Fibroblast of mammary gland (primary cell): Measurements from ENCODE around the gene FAM222A.

Experiments used
- DNase-seq: peaks from one replicate; pipeline ENCODE4 v3.0.0-alpha.2; 2010; ENCODE audit warnings: low read depth
- H3K4me3 ChIP-seq: 2 replicates; pipeline ENCODE4 v1.5.1; 2011; ENCODE audit warnings: low read depth, mild to moderate bottlenecking, low read length, moderate library complexity; ENCODE audit not compliant: control insufficient read depth
- CTCF ChIP-seq: conservative IDR thresholded peaks from 2 replicates; pipeline ENCODE4 v1.5.1; 2011; ENCODE audit warnings: low read depth, low read length, inconsistent platforms; ENCODE audit not compliant: control insufficient read depth, insufficient read depth

Gene FAM222A

GRCh38 chr12:109760031-109760929 is 46.7 kb downstream of the FAM222A start:
- no peak for DNase-seq
- no peak overlapping the region for H3K4me3 ChIP-seq
- no peak for TF ChIP-seq CTCF

DNA sequence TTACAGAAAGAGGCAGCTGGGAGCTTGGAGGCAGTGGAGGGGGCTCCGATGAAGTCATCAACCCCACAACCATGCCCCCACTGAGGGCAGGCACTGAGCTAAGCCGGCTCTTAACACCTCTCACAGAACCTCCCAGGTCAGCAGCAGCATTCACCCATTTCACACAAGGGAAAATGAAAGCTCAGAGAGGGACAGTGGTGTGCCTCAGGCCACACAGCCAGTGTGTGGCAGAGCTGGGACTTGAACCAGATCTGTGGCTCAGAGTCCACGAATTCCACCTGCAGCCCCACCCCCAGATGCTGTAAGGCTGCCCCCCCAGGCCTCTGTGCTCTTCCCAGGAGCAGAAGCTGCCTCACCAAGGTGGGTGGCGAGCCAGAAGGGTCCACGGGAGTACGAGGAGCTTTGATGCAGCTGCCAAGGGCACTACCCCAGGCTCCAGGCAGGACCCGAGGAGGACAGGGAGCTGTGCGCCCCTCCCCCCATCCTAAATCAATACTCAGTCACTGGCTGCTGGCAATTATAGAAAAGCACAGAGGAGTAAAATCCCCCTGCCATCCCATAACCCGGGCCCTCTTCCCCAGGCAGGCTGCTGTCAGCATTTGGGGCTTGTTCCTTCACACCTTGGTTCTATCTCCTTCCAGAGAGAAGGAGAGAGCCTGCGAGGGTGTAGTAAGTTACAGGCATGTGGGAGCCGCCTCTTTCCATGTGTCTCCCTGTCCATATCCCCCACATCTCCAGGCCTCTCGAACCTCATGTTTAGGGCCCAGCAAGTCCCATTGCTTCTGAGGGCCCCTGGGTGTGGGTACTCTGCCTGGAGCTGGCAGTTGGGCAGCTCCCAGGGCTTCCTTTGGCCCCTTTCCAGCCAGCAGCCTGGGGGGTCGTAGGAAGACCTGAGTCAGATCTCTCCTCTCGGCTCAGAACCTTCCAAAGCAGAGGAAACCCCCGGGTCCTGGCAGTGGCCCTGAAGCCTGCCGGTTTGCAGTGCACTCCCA is 47.6 kb downstream of the FAM222A start:
- no peak for TF ChIP-seq CTCF
- no peak for DNase-seq
- H3K4me3 ChIP-seq, result no peak overlapping the region

GRCh38 chr12:109762071-109762672 is 48.5 kb downstream of the FAM222A start:
- no peak for TF ChIP-seq CTCF
- DNase-seq, result no peak
- no peak overlapping the region for H3K4me3 ChIP-seq

GRCh38 chr12:109762673-109763191 is 49.1 kb downstream of the FAM222A start:
- no peak for TF ChIP-seq CTCF
- no peak overlapping the region for H3K4me3 ChIP-seq
- no peak for DNase-seq

DNA sequence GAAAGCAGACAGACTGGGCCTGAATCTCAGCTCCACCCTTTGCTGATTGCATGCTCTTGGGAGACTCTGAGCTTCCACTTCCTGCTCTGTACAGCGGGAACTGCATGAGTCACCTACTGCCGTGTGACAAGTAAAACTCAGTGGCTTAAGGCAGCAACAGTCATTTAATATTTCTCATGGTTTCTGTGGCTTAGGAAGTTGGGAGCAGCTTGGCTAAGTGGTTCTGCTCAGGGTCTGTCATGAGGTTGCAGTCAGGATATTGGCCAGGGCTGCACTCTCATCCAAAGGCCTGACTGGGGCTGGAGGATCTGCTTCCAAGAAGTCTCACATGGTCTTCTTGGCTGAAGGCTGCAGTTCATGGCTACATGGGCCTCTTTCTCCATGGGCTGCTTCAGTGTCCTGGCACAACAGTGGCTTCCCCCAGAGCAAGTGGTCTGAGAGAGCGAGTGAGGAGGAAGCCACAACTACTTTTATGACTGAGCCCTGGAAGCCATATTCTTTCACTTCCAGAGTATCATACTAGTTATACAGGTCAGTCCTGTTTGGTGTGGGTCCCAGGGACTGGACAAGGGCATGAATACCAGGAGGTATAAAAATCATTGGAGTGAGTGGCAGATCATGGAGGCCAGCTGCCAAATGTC is 49.7 kb downstream of the FAM222A start:
- TF ChIP-seq CTCF, result no peak
- DNase-seq, result peak; percentile 77
- H3K4me3 ChIP-seq, result no peak overlapping the region

DNA sequence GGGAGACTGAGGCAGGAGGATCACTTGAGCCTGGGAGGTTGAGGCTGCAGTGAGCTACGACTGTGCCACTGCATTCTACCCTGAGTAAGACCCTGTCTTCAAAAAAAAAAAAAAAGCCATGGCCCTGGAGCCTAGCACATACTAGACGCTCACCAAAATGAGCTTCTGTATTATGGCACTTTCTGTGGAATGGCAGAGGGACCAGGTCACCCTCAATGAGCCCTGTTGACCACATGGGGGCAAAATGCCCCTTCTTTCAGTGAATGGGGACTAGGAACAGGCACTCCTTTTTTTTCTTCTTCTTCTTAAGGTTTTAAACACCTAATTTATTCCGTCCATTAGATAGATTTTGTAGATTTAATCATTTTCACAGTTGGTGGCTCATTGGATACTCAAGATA is 50.5 kb downstream of the FAM222A start:
- no peak for TF ChIP-seq CTCF
- DNase-seq, result no peak
- no peak overlapping the region for H3K4me3 ChIP-seq
